ENCODE data around the gene CD2. TPM values are rescaled to one million over a fixed set of nuclear protein-coding genes. Genes with fewer than 3 reads are reported as not detected.

CD2 gene
- total and polyA plus RNA-seq, 2 donors (not counting 3 experiments of a cell fraction or from before 2014, with no cell fraction given) = not detected

DNA sequence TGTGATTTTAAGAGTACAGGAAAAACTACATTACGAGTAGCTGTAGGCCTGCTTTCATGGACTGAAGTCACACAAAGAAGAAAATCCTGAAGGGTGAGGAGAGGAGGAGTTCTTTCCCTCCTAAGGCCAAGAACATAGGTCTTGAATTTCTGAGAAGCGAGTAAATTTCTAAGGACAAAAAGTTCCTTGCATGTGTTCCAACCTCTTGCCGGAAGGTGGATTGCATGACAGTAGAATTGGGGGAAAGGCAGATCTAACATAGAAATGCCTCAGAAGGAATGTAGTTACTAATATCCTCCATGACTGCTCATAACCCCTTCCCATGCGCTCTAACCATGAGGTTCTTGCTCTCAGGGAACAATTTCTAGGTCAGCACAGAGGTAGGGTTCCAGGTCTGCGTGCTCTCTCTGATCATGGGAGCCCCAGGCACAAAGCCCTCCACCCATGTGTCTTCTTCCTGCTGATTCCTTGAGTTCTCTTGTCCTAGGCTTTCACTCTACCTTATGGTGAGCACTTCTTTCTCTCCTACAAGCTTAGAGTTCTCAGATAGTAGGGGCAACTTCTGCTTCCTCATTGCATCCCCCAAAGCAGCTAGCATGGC, 13.7 kb downstream of the CD2 start:
- no TSS peak for BruUV-seq (replicated peaks)
- Histone ChIP-seq H3K4me3 (replicated peaks in 1 of 3; ENCODE audit: insufficient read depth in 1 of 3, low read depth in 1 of 3, low read length in 3 of 3) (no peak overlapping the region), H3K27ac (ENCODE audit: insufficient read depth, low read depth, low read length) (no peak overlapping the region), H2AFZ (ENCODE audit: low read depth, low read length) (no peak overlapping the region), H3K4me2 (ENCODE audit: insufficient read depth, low read length) (no peak overlapping the region), H3K9me1 (replicated peaks; ENCODE audit: control insufficient read depth, extremely low read depth, insufficient read depth, low read length) (no peaks in the 10 kb centered on the region), H3K4me1 (ENCODE audit: control insufficient read depth, extremely low read depth, insufficient read depth, low read length) (peaks cover 3% of the 10 kb centered on the region), H3K9ac (replicated peaks; ENCODE audit: extremely low read depth, insufficient read depth, low read length) (no peak overlapping the region), H3K36me3 (ENCODE audit: control insufficient read depth in 2 of 2, extremely low read depth in 1 of 2, insufficient read depth in 2 of 2, low read length in 2 of 2) (no peaks in the 10 kb centered on the region), H3K9me3 (replicated peaks; ENCODE audit: control insufficient read depth, insufficient read depth, low read length) (no peaks in the 10 kb centered on the region), H3K79me2 (ENCODE audit: control insufficient read depth, insufficient read depth, low read length) (no peaks in the 10 kb centered on the region), H4K20me1 (replicated peaks; ENCODE audit: control insufficient read depth, extremely low read depth, insufficient read depth, low read length) (no peaks in the 10 kb centered on the region), H3K27me3 (ENCODE audit: control insufficient read depth in 2 of 2, insufficient read depth in 2 of 2, low read length in 2 of 2) (no peaks in the 10 kb centered on the region)
- no peak for TF ChIP-seq MYC (IDR thresholded peaks at IDR 0.05; ENCODE audit: low read depth, low read length)
- TF ChIP-seq JUN (IDR thresholded peaks at IDR 0.05; ENCODE audit: borderline replicate concordance, insufficient read depth, insufficient read length, low read depth) = no peak
- no peak for TF ChIP-seq POLR2AphosphoS5 (IDR thresholded peaks at IDR 0.05; ENCODE audit: insufficient read depth, low read depth, low read length)
- no peak for TF ChIP-seq FOS (IDR thresholded peaks at IDR 0.05; ENCODE audit: borderline replicate concordance, insufficient read depth, low read length)
- TF ChIP-seq, protein P1, sequence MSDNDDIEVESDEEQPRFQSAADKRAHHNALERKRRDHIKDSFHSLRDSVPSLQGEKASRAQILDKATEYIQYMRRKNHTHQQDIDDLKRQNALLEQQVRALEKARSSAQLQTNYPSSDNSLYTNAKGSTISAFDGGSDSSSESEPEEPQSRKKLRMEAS (IDR thresholded peaks at IDR 0.05; ENCODE audit: insufficient read depth, insufficient read length) = no peak
- TF ChIP-seq POLR2A (IDR thresholded peaks at IDR 0.05; ENCODE audit: low read depth, low read length) = no peak
- TF ChIP-seq, protein P2, sequence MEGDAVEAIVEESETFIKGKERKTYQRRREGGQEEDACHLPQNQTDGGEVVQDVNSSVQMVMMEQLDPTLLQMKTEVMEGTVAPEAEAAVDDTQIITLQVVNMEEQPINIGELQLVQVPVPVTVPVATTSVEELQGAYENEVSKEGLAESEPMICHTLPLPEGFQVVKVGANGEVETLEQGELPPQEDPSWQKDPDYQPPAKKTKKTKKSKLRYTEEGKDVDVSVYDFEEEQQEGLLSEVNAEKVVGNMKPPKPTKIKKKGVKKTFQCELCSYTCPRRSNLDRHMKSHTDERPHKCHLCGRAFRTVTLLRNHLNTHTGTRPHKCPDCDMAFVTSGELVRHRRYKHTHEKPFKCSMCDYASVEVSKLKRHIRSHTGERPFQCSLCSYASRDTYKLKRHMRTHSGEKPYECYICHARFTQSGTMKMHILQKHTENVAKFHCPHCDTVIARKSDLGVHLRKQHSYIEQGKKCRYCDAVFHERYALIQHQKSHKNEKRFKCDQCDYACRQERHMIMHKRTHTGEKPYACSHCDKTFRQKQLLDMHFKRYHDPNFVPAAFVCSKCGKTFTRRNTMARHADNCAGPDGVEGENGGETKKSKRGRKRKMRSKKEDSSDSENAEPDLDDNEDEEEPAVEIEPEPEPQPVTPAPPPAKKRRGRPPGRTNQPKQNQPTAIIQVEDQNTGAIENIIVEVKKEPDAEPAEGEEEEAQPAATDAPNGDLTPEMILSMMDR (IDR thresholded peaks at IDR 0.05; ENCODE audit: extremely low read depth in 1 of 2, insufficient read depth in 1 of 2, low read depth in 1 of 2, low read length in 2 of 2) = no peak
- no peak for TF ChIP-seq EZH2 (IDR thresholded peaks at IDR 0.05; ENCODE audit: borderline replicate concordance, low read depth, low read length, severe bottlenecking)
- TF ChIP-seq GATA2 (IDR thresholded peaks at IDR 0.05; ENCODE audit: insufficient read depth, insufficient read length, low read depth, low read length) = no peak
- intact Hi-C loops (cut with micrococcal nuclease) (no loop called here), dilution Hi-C loops (cut with MboI; ENCODE audit: extremely low pct_ligation_motif_present, low sequenced_read_pairs) (no loop called here)
- DNase-seq (ENCODE audit: low read depth, low spot score) (no peak), FAIRE-seq (no peak)
- CTCF ChIA-PET = no interaction called here
- POLR2A ChIA-PET = no interaction called here
